ENCODE results near the gene LPP.

The LPP gene

GRCh38 chr3:188177721-188178120 is 23.8 kb downstream of the LPP start:
- in situ Hi-C loops (cut with HindIII; ENCODE audit: low pct_ligation_motif_present, low sequenced_read_pairs): no loop called here
- Histone ChIP-seq H3K27ac (no peak overlapping the region), H3K36me3 (replicated peaks) (peaks cover 2% of the 10 kb centered on the region), H3K27me3 (replicated peaks) (no peaks in the 10 kb centered on the region), H3K4me3 (ENCODE audit: low read depth, low read length) (no peak overlapping the region)
- DNase-seq: no peak
- TF ChIP-seq CTCF (IDR thresholded peaks at IDR 0.05; ENCODE audit: low read depth, low read length, missing control alignments): no peak

GRCh38 chr3:188178293-188178936 is 24.5 kb downstream of the LPP start:
- in situ Hi-C loops (cut with HindIII; ENCODE audit: low pct_ligation_motif_present, low sequenced_read_pairs): no loop called here
- DNase-seq: no peak
- Histone ChIP-seq H3K27ac (no peak overlapping the region), H3K4me3 (ENCODE audit: low read depth, low read length) (no peak overlapping the region), H3K36me3 (replicated peaks) (peaks cover 2% of the 10 kb centered on the region), H3K27me3 (replicated peaks) (no peaks in the 10 kb centered on the region)
- no peak for TF ChIP-seq CTCF (IDR thresholded peaks at IDR 0.05; ENCODE audit: low read depth, low read length, missing control alignments)

- no peak for DNase-seq
- TF ChIP-seq CTCF (IDR thresholded peaks at IDR 0.05; ENCODE audit: low read depth, low read length, missing control alignments): peak; percentile 21
- Histone ChIP-seq H3K27me3 (replicated peaks) (no peaks in the 10 kb centered on the region), H3K27ac (no peak overlapping the region), H3K4me3 (ENCODE audit: low read depth, low read length) (no peak overlapping the region), H3K36me3 (replicated peaks) (peaks cover 2% of the 10 kb centered on the region)
- in situ Hi-C loops (cut with HindIII; ENCODE audit: low pct_ligation_motif_present, low sequenced_read_pairs): no loop called here
Measured at GRCh38 chr3:188179006-188179966, 25.3 kb downstream of the LPP start.

GRCh38 chr3:188180114-188180513 is 26.2 kb downstream of the LPP start:
- in situ Hi-C loops (cut with HindIII; ENCODE audit: low pct_ligation_motif_present, low sequenced_read_pairs): no loop called here

GRCh38 chr3:188183452-188183851 is 29.5 kb downstream of the LPP start:
- Histone ChIP-seq H3K36me3 (replicated peaks) (peaks cover 2% of the 10 kb centered on the region), H3K4me3 (ENCODE audit: low read depth, low read length) (no peak overlapping the region), H3K27me3 (replicated peaks) (no peaks in the 10 kb centered on the region), H3K27ac (no peak overlapping the region)
- in situ Hi-C loops (cut with HindIII; ENCODE audit: low pct_ligation_motif_present, low sequenced_read_pairs): no loop called here
- DNase-seq: no peak
- TF ChIP-seq CTCF (IDR thresholded peaks at IDR 0.05; ENCODE audit: low read depth, low read length, missing control alignments): no peak

More at GRCh38 chr3:188180114-188180513, 26.2 kb downstream of the LPP start:
- Histone ChIP-seq H3K4me3 (ENCODE audit: low read depth, low read length) (no peak overlapping the region), H3K27me3 (replicated peaks) (no peaks in the 10 kb centered on the region), H3K36me3 (replicated peaks) (peaks cover 2% of the 10 kb centered on the region), H3K27ac (no peak overlapping the region)
- TF ChIP-seq CTCF (IDR thresholded peaks at IDR 0.05; ENCODE audit: low read depth, low read length, missing control alignments): no peak
- DNase-seq: no peak
